SK-N-SH (cell line): ENCODE measurements around the gene LARP6. TPM values are rescaled to one million over a fixed set of nuclear protein-coding genes. Genes with fewer than 3 reads are reported as not detected.

Experiments used
- CTCF ChIA-PET: fragments of 300-600, 350-600 bp; formaldehyde crosslinking; extraction: SDS; loops from one replicate; lab custom pipeline; 2021; lab: Yijun Ruan, JAX
- POLR2A ChIA-PET: fragments of 350-600 bp; sonication (Branson Sonifier 250); formaldehyde crosslinking; extraction: SDS; loops from one replicate; lab custom pipeline; 2020; ENCODE audit warnings: antibody characterized with exemption, inconsistent platforms; lab: Yijun Ruan, JAX
- DNase-seq: peaks from one replicate; pipeline ENCODE4 v3.0.0; 2012
- H2AFZ ChIP-seq: fragments of 200-600 bp; sonication (generic); 2 replicates; pipeline ENCODE4 v1.8.1; 2016; ENCODE audit warnings: antibody characterized with exemption, mild to moderate bottlenecking, low read depth
- H3F3A ChIP-seq: fragments of 200-600 bp; sonication (generic); replicated peaks from 2 replicates; pipeline ENCODE3; 2016; ENCODE audit warnings: antibody characterized with exemption, mild to moderate bottlenecking; ENCODE audit not compliant: insufficient read depth
- H3K27ac ChIP-seq, 2 experiments: fragments of 200-500 bp in 1 of 2; fragments of 200-600 bp in 1 of 2; sonication (Bioruptor generic) in 1 of 2; sonication (generic), shearing (Covaris generic) in 1 of 2; 2 replicates each; pipeline versions ENCODE4 v1.5.1 to v1.6.1; 2014 to 2016; ENCODE audit warnings: low read depth in 2 of 2, inconsistent platforms in 1 of 2, low read length in 1 of 2, mild to moderate bottlenecking in 1 of 2, mixed read lengths in 1 of 2
- H3K27me3 ChIP-seq: fragments of 200-600 bp; sonication (generic), shearing (Covaris generic); 2 replicates; pipeline ENCODE4 v1.6.1; 2016; ENCODE audit warnings: mixed run types; ENCODE audit not compliant: insufficient read depth
- H3K36me3 ChIP-seq, 2 experiments: fragments of 200-500 bp in 1 of 2; fragments of 200-600 bp in 1 of 2; sonication (Bioruptor generic) in 1 of 2; sonication (generic) in 1 of 2; replicated peaks in 1 of 2; 2 replicates each; pipeline versions ENCODE3 to v1.5.1; 2014 to 2016; ENCODE audit warnings: low read length in 1 of 2, mild to moderate bottlenecking in 1 of 2; ENCODE audit not compliant: insufficient read depth in 2 of 2, control insufficient read depth in 1 of 2
- H3K4me1 ChIP-seq, 2 experiments: fragments of 200-500 bp in 1 of 2; fragments of 200-600 bp in 1 of 2; sonication (Bioruptor generic) in 1 of 2; sonication (generic), shearing (Covaris generic) in 1 of 2; 2 replicates each; pipeline versions ENCODE4 v1.5.1 to v1.6.1; 2014 to 2016; ENCODE audit warnings: low read depth in 1 of 2, low read length in 1 of 2, mixed run types in 1 of 2; ENCODE audit not compliant: insufficient read depth in 2 of 2, control insufficient read depth in 1 of 2
- H3K4me2 ChIP-seq: fragments of 200-600 bp; sonication (generic), shearing (Covaris generic); 2 replicates; pipeline ENCODE4 v1.6.1; 2017; ENCODE audit warnings: mixed run types
- H3K4me3 ChIP-seq, 2 experiments: fragments of 200-500 bp in 1 of 2; fragments of 200-600 bp in 1 of 2; sonication (Bioruptor generic) in 1 of 2; sonication (generic), shearing (Covaris generic) in 1 of 2; 2 replicates each; pipeline versions ENCODE4 v1.5.1 to v1.8.1; 2014 to 2016; ENCODE audit warnings: low read depth in 2 of 2, inconsistent platforms in 1 of 2, low read length in 1 of 2, mild to moderate bottlenecking in 1 of 2, mixed read lengths in 1 of 2, moderate library complexity in 1 of 2
- H3K79me2 ChIP-seq: fragments of 200-600 bp; sonication (generic); 2 replicates; pipeline ENCODE4 v1.8.1; 2017; ENCODE audit warnings: mild to moderate bottlenecking; ENCODE audit not compliant: insufficient read depth
- H3K9ac ChIP-seq: fragments of 200-600 bp; sonication (generic); 2 replicates; pipeline ENCODE4 v1.6.1; 2017; ENCODE audit warnings: mixed run types
- H3K9me2 ChIP-seq: fragments of 200-600 bp; sonication (generic); 2 replicates; pipeline ENCODE4 v1.6.1; 2017; ENCODE audit warnings: mixed run types
- H3K9me3 ChIP-seq: fragments of 200-600 bp; sonication (generic); 2 replicates; pipeline ENCODE4 v1.6.1; 2017; ENCODE audit warnings: mixed run types, mild to moderate bottlenecking, moderate library complexity
- H4K20me1 ChIP-seq: fragments of 200-600 bp; sonication (generic); 2 replicates; pipeline ENCODE4 v1.6.1; 2017; ENCODE audit warnings: mild to moderate bottlenecking, mixed run types; ENCODE audit not compliant: insufficient read depth
- CHD2 ChIP-seq: fragments of 150-350 bp; IDR thresholded peaks from 2 replicates; pipeline ENCODE4 v1.6.1; 2018; ENCODE audit warnings: low read length; ENCODE audit not compliant: partially characterized antibody
- EP300 ChIP-seq, 2 experiments: IDR thresholded peaks; 2 replicates each; pipeline versions ENCODE4 v1.4.0 to v1.6.1; 2012; ENCODE audit warnings: borderline replicate concordance in 1 of 2, low read depth in 1 of 2, low read length in 1 of 2
- EZH2phosphoT487 ChIP-seq: fragments of 200-600 bp; sonication (generic); IDR thresholded peaks from 2 replicates; pipeline ENCODE4 v1.6.1; 2017; ENCODE audit warnings: low read depth, mixed run types, mild to moderate bottlenecking, antibody characterized with exemption, moderate library complexity, borderline replicate concordance
- FOSL2 ChIP-seq: IDR thresholded peaks from 2 replicates; pipeline ENCODE4 v1.4.0; 2012; ENCODE audit warnings: low read depth, mild to moderate bottlenecking, moderate library complexity, borderline replicate concordance
- FOXJ3 ChIP-seq: sonication (generic); formaldehyde crosslinking; IDR thresholded peaks from 2 replicates; pipeline ENCODE4 v1.5.1; 2020; ENCODE audit warnings: mild to moderate bottlenecking, missing genetic modification reagents
- FOXM1 ChIP-seq: IDR thresholded peaks from 2 replicates; pipeline ENCODE4 v1.4.0; 2012; ENCODE audit warnings: low read depth, mild to moderate bottlenecking
- JUND ChIP-seq: IDR thresholded peaks from 2 replicates; pipeline ENCODE4 v1.4.0; 2012
- MXI1 ChIP-seq: IDR thresholded peaks from 2 replicates; pipeline ENCODE4 v1.6.1; 2012; ENCODE audit warnings: mild to moderate bottlenecking, low read depth, low read length, improper control_type of control experiment
- POLR2AphosphoS5 ChIP-seq: IDR thresholded peaks from 2 replicates; pipeline ENCODE4 v1.6.1; 2012; ENCODE audit warnings: low read depth, low read length
- RAD21 ChIP-seq: IDR thresholded peaks from 2 replicates; pipeline ENCODE4 v1.6.1; 2012; ENCODE audit warnings: mild to moderate bottlenecking, low read length
- RFX5 ChIP-seq: IDR thresholded peaks from 2 replicates; pipeline ENCODE4 v1.6.1; 2012; ENCODE audit warnings: mild to moderate bottlenecking, improper control_type of control experiment, low read length
- RXRA ChIP-seq: IDR thresholded peaks from 2 replicates; pipeline ENCODE4 v1.4.0; 2012; ENCODE audit warnings: low read depth, mild to moderate bottlenecking, borderline replicate concordance
- SIN3A ChIP-seq: IDR thresholded peaks from 2 replicates; pipeline ENCODE4 v1.6.1; 2012; ENCODE audit warnings: low read depth, mild to moderate bottlenecking, low read length, moderate library complexity, borderline replicate concordance
- SMC3 ChIP-seq: IDR thresholded peaks from 2 replicates; pipeline ENCODE4 v1.6.1; 2012; ENCODE audit warnings: low read depth, low read length, improper control_type of control experiment
- TCF12 ChIP-seq: IDR thresholded peaks from 2 replicates; pipeline ENCODE4 v1.4.0; 2012
- YY1 ChIP-seq: IDR thresholded peaks from 2 replicates; pipeline ENCODE4 v1.4.0; 2012; ENCODE audit warnings: low read depth, mild to moderate bottlenecking
- WGBS: methylation state at CpG from one replicate; pipeline ENCODE4 v1.1.6; 2017; ENCODE audit warnings: low lambda C conversion rate; 5-methylcytosine and 5-hydroxymethylcytosine counted together
- polyA plus RNA-seq, 3 experiments: library from polyadenylated mRNA; depleted of rRNA; stranded (reverse); fragments of >200 nt; gene quantifications; 2 replicates each; pipeline ENCODE4 v1.2.3, GENCODE V29; 2012
- TF ChIP-seq, protein P1 (sequence below): IDR thresholded peaks from 2 replicates; pipeline ENCODE4; 2012
- TF ChIP-seq, protein P2 (sequence below): IDR thresholded peaks from 2 replicates; pipeline ENCODE4 v1.4.0; 2012; ENCODE audit warnings: low read depth, borderline replicate concordance
- TF ChIP-seq, protein P3 (sequence below): IDR thresholded peaks from 2 replicates; pipeline ENCODE4 v1.4.0; 2012; ENCODE audit warnings: low read depth, borderline replicate concordance

Gene LARP6
- polyA plus RNA-seq, 1 of the 3 experiments (the other 2 are of a cell fraction), result 236 TPM

DNA sequence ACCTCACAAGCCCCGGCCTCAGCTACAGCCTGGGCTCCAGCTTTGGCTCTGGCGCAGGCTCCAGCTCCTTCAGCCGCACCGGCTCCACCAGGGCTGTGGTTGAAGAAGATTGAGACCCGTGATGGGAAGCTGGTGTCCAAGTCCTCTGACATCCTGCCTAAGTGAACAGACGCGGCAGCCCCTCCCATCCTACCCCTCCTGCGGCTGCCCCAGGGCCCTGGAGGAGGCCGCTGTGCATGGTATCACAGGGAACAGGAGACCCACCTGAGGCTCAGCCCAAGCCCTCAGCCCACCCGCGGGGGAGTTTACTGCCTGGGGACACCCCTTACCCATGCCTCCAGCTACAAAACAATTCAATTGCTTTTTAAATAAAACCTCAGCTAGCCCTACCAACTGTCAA is 6.0 kb upstream of the LARP6 start:
- Histone ChIP-seq H3K27me3 (no peaks in the 10 kb centered on the region), H3K27ac (no peak overlapping the region), H3K9me2 (no peaks in the 10 kb centered on the region), H3K4me1 (peaks cover 0 to 37% of the 10 kb centered on the region in 2 experiments), H3K9ac (no peak overlapping the region), H3K4me3 (no peak overlapping the region), H3K9me3 (no peaks in the 10 kb centered on the region), H3F3A (peaks cover 46% of the 10 kb centered on the region), H4K20me1 (no peaks in the 10 kb centered on the region)
- POLR2A ChIA-PET, result interaction anchor here (1.3 kb wide), 1 partner anchor 9 kb away, joined by 3 read pairs; no protein-coding TSS in a partner anchor
- 96% methylated on average over 6 of the region's 11 CpGs for WGBS
- no peak for TF ChIP-seq FOXM1
- no peak for TF ChIP-seq EZH2phosphoT487
- no peak for TF ChIP-seq MXI1
- no peak for TF ChIP-seq SMC3
- TF ChIP-seq, protein P1, sequence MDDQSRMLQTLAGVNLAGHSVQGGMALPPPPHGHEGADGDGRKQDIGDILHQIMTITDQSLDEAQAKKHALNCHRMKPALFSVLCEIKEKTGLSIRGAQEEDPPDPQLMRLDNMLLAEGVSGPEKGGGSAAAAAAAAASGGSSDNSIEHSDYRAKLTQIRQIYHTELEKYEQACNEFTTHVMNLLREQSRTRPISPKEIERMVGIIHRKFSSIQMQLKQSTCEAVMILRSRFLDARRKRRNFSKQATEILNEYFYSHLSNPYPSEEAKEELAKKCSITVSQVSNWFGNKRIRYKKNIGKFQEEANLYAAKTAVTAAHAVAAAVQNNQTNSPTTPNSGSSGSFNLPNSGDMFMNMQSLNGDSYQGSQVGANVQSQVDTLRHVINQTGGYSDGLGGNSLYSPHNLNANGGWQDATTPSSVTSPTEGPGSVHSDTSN, result no peak
- TF ChIP-seq FOSL2, result no peak
- TF ChIP-seq YY1, result no peak
- no peak for TF ChIP-seq CHD2
- no peak for TF ChIP-seq FOXJ3
- TF ChIP-seq POLR2AphosphoS5, result no peak
- no peak for TF ChIP-seq RXRA
- TF ChIP-seq, all 33 proteins: peak for 0
- no peaks in the 10 kb centered on the region for H3K36me3 ChIP-seq
- no peak overlapping the region for H2AFZ ChIP-seq
- no peak for DNase-seq
- H3K79me2 ChIP-seq, result 0 out of 2 replicates have a peak, but pooled peaks cover under 1% of the 10 kb centered on the region
- H3K4me2 ChIP-seq, result no peak overlapping the region
- CTCF ChIA-PET, result interaction anchor here (0.8 to 4.5 kb wide), 3 partner anchors 14 to 48 kb away, joined by 3 to 25 read pairs (median 3); no protein-coding TSS in a partner anchor

DNA sequence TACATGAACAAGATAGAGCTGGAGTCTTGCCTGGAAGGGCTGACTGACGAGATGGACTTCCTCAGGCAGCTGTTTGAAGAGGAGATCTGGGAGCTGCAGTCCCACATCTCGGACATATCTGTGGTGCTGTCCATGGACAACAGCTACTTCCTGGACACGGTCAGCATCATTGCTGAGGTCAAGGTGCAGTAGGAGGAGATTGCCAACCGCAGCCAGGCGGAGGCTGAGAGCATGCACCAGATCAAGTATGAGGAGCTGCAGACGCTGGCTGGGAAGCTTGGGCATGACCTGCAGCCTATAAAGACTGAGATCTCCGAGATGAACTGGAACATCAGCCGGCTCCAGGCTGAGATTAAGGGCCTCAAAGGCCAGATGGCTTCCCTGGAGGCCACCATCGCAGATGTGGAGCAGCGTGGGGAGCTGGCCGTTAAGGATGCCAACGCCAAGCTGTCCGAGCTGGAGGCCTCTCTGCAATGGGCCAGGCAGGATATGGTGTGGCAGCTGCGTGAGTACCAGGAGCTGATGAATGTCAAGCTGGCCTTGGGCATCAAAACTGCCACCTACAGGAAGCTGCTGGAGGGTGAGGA is 5.5 kb upstream of the LARP6 start:
- H3K4me1 ChIP-seq, result peaks cover 2 to 39% of the 10 kb centered on the region in 2 experiments
- no peaks in the 10 kb centered on the region for H4K20me1 ChIP-seq
- H3K4me3 ChIP-seq, result no peak overlapping the region
- H3K79me2 ChIP-seq, result 0 out of 2 replicates have a peak, but pooled peaks cover 4% of the 10 kb centered on the region
- no peaks in the 10 kb centered on the region for H3K36me3 ChIP-seq
- no peak overlapping the region for H3K9ac ChIP-seq
- H3K27ac ChIP-seq, result no peak overlapping the region
- H2AFZ ChIP-seq, result no peak overlapping the region
- H3K27me3 ChIP-seq, result no peaks in the 10 kb centered on the region
- H3F3A ChIP-seq, result peaks cover 52% of the 10 kb centered on the region
- 96% methylated on average over 12 of the region's 14 CpGs for WGBS
- POLR2A ChIA-PET, result interaction anchor here (1.3 kb wide), 1 partner anchor 10 kb away, joined by 3 read pairs; no protein-coding TSS in a partner anchor
- H3K9me2 ChIP-seq, result no peaks in the 10 kb centered on the region
- no peak for DNase-seq
- TF ChIP-seq RFX5 (no peak), JUND (no peak), FOXJ3 (no peak), EP300 (IDR thresholded peaks at IDR 0.05; ENCODE audit: borderline replicate concordance in 1 of 2, low read depth in 1 of 2, low read length in 1 of 2) (no peak), SIN3A (no peak), RAD21 (no peak), TCF12 (no peak)
- TF ChIP-seq, protein P2, sequence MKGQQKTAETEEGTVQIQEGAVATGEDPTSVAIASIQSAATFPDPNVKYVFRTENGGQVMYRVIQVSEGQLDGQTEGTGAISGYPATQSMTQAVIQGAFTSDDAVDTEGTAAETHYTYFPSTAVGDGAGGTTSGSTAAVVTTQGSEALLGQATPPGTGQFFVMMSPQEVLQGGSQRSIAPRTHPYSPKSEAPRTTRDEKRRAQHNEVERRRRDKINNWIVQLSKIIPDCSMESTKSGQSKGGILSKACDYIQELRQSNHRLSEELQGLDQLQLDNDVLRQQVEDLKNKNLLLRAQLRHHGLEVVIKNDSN, result no peak
- TF ChIP-seq, protein P1, result no peak
- TF ChIP-seq, protein P3, sequence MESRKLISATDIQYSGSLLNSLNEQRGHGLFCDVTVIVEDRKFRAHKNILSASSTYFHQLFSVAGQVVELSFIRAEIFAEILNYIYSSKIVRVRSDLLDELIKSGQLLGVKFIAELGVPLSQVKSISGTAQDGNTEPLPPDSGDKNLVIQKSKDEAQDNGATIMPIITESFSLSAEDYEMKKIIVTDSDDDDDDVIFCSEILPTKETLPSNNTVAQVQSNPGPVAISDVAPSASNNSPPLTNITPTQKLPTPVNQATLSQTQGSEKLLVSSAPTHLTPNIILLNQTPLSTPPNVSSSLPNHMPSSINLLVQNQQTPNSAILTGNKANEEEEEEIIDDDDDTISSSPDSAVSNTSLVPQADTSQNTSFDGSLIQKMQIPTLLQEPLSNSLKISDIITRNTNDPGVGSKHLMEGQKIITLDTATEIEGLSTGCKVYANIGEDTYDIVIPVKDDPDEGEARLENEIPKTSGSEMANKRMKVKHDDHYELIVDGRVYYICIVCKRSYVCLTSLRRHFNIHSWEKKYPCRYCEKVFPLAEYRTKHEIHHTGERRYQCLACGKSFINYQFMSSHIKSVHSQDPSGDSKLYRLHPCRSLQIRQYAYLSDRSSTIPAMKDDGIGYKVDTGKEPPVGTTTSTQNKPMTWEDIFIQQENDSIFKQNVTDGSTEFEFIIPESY, result no peak
- TF ChIP-seq, all 33 proteins: peak for 0
- CTCF ChIA-PET, result interaction anchor here (0.8 to 4.5 kb wide), 3 partner anchors 15 to 48 kb away, joined by 3 to 25 read pairs (median 3); no protein-coding TSS in a partner anchor
- H3K4me2 ChIP-seq, result no peak overlapping the region
- no peaks in the 10 kb centered on the region for H3K9me3 ChIP-seq
